ENCODE data around the gene FYCO1. TPM values are rescaled to one million over a fixed set of nuclear protein-coding genes. Genes with fewer than 3 reads are reported as not detected.

The FYCO1 gene
- polyA plus RNA-seq, 3 donors, result 17.6 to 18.8 (median 18.2) TPM

GRCh38 chr3:45936261-45936660 lies 59.4 kb downstream of the FYCO1 start:
- DNase-seq (ENCODE audit: extremely low read depth in 1 of 11, low read depth in 9 of 11, low spot score in 4 of 11), result no peak

GRCh38 chr3:45933591-45933990 lies 62.0 kb downstream of the FYCO1 start:
- DNase-seq (ENCODE audit: extremely low read depth in 1 of 11, low read depth in 9 of 11, low spot score in 4 of 11), result peak in 2 of 11 donors; percentile 16 to 19

- DNase-seq (ENCODE audit: extremely low read depth in 1 of 11, low read depth in 9 of 11, low spot score in 4 of 11), result no peak
These were observed 63.5 kb downstream of the FYCO1 start for GRCh38 chr3:45932112-45932511.

DNA sequence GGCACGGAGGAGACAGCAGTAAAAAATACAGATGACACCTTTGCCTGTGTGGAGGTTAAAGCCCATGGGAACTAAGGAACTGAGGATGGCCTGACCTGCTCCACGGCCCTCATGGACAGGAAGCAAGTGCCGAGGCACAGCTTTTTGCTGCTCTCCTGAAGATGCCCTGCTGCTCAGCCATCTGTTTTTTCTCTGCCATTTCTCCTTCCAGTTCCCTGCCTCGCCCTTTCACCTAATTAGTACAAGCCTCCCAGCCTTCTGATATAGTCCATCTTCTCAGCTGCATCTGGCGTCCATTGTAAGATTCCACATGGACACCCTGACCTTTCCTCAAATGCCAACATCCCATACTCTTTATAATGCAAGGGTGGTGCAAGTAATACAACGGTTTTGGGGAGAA lies 64.1 kb downstream of the FYCO1 start:
- DNase-seq (ENCODE audit: extremely low read depth in 1 of 11, low read depth in 9 of 11, low spot score in 4 of 11), result no peak

DNA sequence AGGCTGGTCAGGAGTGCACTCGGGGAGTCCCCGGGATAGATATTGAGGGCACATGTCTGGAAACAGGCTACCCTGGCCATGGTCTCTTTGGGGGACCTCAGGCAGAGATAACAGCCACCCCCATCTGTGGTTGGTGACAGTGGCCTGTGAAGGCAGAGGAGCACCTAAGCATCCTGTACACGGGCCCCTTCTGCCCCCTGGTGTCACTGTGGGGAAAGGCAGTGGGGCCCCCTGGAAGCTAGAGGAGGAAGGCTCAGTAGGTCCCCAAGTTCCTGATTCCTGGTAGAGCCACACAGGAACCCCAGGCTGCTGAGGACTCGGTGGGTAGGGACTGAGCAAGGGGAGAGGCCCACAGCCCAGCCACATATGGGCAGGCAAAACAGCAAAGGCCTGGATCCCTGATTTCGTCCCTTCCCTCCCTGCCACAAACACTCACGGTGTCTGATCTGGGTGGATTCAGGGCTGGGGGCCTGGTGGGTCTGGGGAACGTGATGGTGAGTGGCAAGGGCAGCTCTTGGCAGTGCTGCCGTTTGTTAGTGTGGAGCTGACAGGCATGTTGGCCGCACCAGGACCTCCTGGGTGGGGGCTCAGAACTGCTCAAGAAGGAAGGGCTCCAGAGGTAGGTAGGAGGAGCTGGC lies 66.5 kb downstream of the FYCO1 start:
- peak in 2 of 11 donors; percentile 4 to 5 for DNase-seq (ENCODE audit: extremely low read depth in 1 of 11, low read depth in 9 of 11, low spot score in 4 of 11)

- DNase-seq (ENCODE audit: extremely low read depth in 1 of 11, low read depth in 9 of 11, low spot score in 4 of 11), result no peak
These were observed 67.7 kb downstream of the FYCO1 start for GRCh38 chr3:45927881-45928280.

- DNase-seq (ENCODE audit: extremely low read depth in 1 of 11, low read depth in 9 of 11, low spot score in 4 of 11), result no peak
These were observed 71.9 kb downstream of the FYCO1 start for GRCh38 chr3:45923755-45924154.

DNA sequence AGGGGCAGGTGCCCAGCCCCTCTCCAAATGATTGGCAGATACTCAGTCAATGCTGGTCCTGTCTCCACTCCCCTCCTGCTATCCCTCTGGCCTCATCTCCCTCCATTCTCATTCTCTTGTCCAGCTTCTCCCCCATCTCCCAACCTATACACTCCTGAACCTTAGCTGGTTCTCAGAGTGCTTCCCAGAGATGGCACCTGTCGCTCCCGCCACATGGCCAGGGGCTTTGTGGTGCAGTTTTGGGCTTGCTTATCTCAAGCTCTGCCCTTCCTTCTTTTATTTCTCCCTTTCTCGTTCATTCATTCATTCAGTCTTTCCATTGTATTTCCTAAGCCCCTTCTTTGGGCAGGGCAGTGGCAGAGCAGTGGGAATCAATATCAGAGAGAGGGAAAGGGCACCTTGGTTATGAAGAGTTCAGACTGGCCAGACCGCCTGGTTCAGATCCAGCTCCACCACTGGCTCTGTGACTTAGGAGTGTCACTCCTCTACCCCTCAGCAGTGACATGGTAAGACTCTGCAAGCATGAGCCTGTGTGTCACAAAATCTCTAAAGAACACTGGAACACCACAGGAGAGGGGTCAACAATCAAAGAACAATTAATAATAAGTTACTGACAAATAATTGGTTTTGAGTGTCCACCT lies 72.6 kb downstream of the FYCO1 start:
- DNase-seq (ENCODE audit: extremely low read depth in 1 of 11, low read depth in 9 of 11, low spot score in 4 of 11), result no peak

DNA sequence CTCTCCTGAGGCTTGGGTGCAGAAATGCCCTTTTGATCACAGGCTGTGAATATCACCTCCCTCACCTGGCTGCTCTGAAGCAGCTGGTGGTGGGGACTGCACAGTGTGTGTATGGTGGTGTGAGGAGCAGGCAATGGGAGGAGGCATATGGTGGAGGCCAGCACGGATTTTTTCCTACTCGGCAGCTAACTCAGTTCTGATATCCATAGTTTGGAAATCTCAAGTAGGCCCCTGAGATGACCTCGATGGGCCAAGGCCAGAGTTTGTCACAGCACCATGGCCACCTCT lies 73.6 kb downstream of the FYCO1 start:
- DNase-seq (ENCODE audit: extremely low read depth in 1 of 11, low read depth in 9 of 11, low spot score in 4 of 11), result no peak

DNA sequence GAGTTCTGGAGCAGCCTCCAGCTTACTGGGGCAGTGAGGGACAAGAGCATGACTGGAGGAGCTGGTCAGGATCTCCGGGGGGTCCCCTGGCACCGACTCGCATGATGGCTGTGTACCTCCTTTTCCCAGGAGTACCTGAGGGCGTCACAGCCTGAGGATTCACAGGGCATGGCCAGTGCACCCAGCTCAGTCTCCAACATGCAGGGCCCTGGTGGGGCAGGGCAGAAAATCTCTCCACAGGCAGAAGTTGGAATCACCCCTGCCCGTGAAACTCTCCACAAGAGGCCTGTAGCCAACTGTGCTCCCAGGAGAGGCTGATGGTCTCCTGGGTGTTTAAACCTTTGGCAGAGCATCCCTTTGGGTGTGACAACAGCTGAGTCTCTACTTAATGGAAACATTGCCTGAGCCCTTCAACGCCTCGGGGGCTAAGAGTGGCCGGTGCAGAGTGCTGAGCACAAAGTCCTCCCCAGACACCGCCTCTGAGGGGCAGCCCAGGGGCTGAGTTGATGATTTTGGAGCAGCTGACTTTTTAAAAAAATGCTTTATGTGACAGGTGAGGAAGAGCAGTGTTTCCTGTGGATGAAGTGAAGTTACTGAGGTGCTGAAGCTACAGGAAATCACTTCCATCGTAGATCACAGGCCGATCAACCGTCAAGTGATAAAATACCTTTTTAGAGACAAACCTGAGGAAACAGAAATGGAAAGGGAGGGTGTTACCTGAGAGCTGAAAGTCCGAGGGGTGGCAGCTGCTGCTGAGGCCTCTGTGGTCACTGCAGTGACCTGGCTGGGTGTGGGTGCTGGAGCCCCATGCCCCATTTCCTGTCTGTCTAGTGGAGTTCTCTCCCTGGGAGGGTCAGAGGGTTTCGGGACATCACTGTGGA lies 74.2 kb downstream of the FYCO1 start:
- DNase-seq (ENCODE audit: extremely low read depth in 1 of 11, low read depth in 9 of 11, low spot score in 4 of 11), result no peak

- no peak for DNase-seq (ENCODE audit: extremely low read depth in 1 of 11, low read depth in 9 of 11, low spot score in 4 of 11)
These were observed 78.3 kb downstream of the FYCO1 start for GRCh38 chr3:45917146-45917898.

- no peak for DNase-seq (ENCODE audit: extremely low read depth in 1 of 11, low read depth in 9 of 11, low spot score in 4 of 11)
These were observed 79.9 kb downstream of the FYCO1 start for GRCh38 chr3:45915518-45916231.

- no peak for DNase-seq (ENCODE audit: extremely low read depth in 1 of 11, low read depth in 9 of 11, low spot score in 4 of 11)
These were observed 80.6 kb downstream of the FYCO1 start for GRCh38 chr3:45915059-45915439.

- no peak for DNase-seq (ENCODE audit: extremely low read depth in 1 of 11, low read depth in 9 of 11, low spot score in 4 of 11)
These were observed 81.1 kb downstream of the FYCO1 start for GRCh38 chr3:45914362-45915058.

DNA sequence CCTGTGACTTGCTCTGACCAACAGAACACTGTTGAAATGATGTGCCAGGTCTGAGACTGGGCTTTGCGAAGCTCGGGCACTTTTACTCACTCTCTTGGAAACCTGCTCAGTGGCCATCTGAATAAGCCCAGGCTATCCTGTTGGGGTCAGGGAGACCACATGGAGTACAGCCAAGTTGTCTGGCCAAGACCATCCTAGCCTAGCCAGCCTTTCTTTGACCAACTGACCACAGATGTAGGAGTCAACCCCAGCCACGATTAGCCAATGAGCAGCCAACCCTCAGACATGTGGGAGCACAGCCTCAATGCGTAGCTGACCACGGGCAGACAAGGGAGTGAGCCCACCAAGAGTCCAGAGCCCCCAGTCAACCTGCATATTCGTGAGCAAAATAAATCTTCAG lies 83.2 kb downstream of the FYCO1 start:
- DNase-seq (ENCODE audit: extremely low read depth in 1 of 11, low read depth in 9 of 11, low spot score in 4 of 11), result no peak

DNA sequence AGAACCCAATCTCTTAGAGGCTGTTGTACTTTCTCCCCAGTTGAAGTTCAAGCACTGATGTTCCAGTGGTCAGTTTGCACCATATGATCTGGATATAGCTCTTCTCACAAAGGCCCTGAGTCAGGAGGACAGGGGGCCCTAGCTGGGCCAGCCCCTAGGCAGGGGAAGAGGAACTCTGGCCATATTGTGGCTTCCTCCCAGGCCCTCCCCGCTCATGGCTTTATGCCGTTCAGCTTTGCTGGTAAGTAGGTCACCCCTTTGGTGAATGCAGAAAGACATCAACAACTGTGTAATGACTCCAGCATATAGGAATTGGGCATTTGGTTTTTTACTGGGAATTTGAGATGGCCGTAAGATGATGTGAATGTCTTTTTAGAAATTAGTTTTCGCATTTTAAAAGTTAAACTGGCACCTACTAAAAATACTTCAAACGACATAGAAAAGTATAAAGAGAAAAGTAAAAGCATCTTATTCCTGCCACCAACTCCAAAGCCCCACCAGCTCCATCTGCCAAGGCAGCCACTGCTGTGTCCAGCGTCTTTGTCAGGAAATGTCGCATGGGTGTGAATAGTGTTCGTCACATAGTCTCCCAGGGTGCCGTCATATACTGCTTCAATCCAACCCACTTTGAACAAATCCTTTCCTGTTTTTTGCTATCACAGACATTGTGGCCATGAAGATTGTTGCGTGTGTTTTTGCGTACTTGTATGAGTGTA lies 84.0 kb downstream of the FYCO1 start:
- DNase-seq (ENCODE audit: extremely low read depth in 1 of 11, low read depth in 9 of 11, low spot score in 4 of 11), result no peak

DNA sequence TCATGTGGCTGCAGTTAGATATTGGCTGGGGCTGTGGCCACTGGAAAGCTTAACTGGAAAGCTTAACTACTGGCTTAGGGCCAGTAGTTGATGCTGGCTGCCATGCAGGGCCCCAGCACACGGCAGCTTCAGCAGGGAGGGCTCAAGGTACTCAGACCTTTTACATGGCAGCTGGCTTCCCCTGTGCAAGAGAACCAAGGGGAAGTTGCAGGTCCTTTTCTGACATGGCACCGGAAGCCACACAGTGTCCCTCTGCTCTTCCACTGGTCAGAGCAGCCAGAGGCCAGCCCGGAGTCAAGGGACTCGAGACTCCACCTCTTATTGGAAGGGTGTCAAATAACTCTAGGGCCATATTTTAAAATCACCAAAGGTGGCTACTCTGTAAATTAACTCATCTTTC lies 84.7 kb downstream of the FYCO1 start:
- DNase-seq (ENCODE audit: extremely low read depth in 1 of 11, low read depth in 9 of 11, low spot score in 4 of 11), result no peak

- DNase-seq (ENCODE audit: extremely low read depth in 1 of 11, low read depth in 9 of 11, low spot score in 4 of 11), result no peak
These were observed 86.1 kb downstream of the FYCO1 start for GRCh38 chr3:45909542-45909941.

Measured in renal cortex interstitium (tissue), 11 donors.